ENCODE results near the gene UBA5. TPM values are rescaled to one million over a fixed set of nuclear protein-coding genes. Genes with fewer than 3 reads are reported as not detected.

The UBA5 gene
- total RNA-seq (2022; extraction: Qiagen RNA extraction), result 22.5 to 28.6 TPM (median 26.3 TPM) in 5 replicates

GRCh38 chr3:132660052-132660810 lies at the start of gene UBA5:
TSS of gene UBA5 (plus strand) at chr3:132660329. CDS start at chr3:132660538, 209 bp downstream.

GRCh38 chr3:132659365-132660051 lies 621 bp upstream of the UBA5 start, which contains the start of gene ACAD11:
TSS of gene ACAD11 (minus strand) at chr3:132659809. CDS start at chr3:132659751, 58 bp downstream.

GRCh38 chr3:132722165-132723023 lies 62.3 kb downstream of the UBA5 start, which contains the start of gene NPHP3:
TSS of gene NPHP3 (minus strand) at chr3:132722409. CDS start at chr3:132722355, 54 bp downstream.

Other genes with a start within 250 kb of the UBA5 start
- 11.4 to 14.6 TPM (median 12.4 TPM) in 5 replicates for gene DNAJC13, start 242.8 kb upstream of the UBA5 start, total RNA-seq (2022; extraction: Qiagen RNA extraction)
- 0.03 TPM in 1 of 5 replicates, not detected in the others for gene ACKR4, start 63.1 kb upstream of the UBA5 start, total RNA-seq (2022; extraction: Qiagen RNA extraction)
- gene ACAD11, start 520 bp upstream of the UBA5 start, total RNA-seq (2022; extraction: Qiagen RNA extraction), result 3.6 to 8.0 TPM (median 4.2 TPM) in 5 replicates
- 6.7 to 9.0 TPM (median 8.8 TPM) in 5 replicates for gene NPHP3, start 62.1 kb downstream of the UBA5 start, total RNA-seq (2022; extraction: Qiagen RNA extraction)

Measured in A549 treated with AZD2906 at 1 μM for 4 hours (cell line).